HG02970 (cell line): Measurements from ENCODE around the gene SUPT3H.

Experiments
- ATAC-seq: cut with Tn5 transposase; IDR thresholded peaks from one replicate; pipeline ENCODE4 v1.9.1; 2021; ENCODE audit warnings: mild to moderate bottlenecking, moderate library complexity, moderate number of reproducible peaks; ENCODE audit not compliant: unreplicated experiment, low FRiP score

SUPT3H gene

GRCh38 chr6:45132059-45132458 is 245.7 kb downstream of the SUPT3H start:
- ATAC-seq = no peak

- no peak for ATAC-seq
These were observed 248.7 kb downstream of the SUPT3H start for GRCh38 chr6:45129051-45129450.

GRCh38 chr6:45127185-45127584 is 250.5 kb downstream of the SUPT3H start:
- no peak for ATAC-seq

GRCh38 chr6:45126033-45126432 is 251.7 kb downstream of the SUPT3H start:
- no peak for ATAC-seq

- no peak for ATAC-seq
These were observed 254.7 kb downstream of the SUPT3H start for GRCh38 chr6:45123023-45123422.

- ATAC-seq = no peak
These were observed 259.0 kb downstream of the SUPT3H start for GRCh38 chr6:45118754-45119153.

- no peak for ATAC-seq
These were observed 260.9 kb downstream of the SUPT3H start for GRCh38 chr6:45116714-45117410.

GRCh38 chr6:45115696-45116095 is 262.0 kb downstream of the SUPT3H start:
- no peak for ATAC-seq

GRCh38 chr6:45112711-45113110 is 265.0 kb downstream of the SUPT3H start:
- no peak for ATAC-seq

GRCh38 chr6:45109551-45109950 is 268.2 kb downstream of the SUPT3H start:
- ATAC-seq = no peak

- no peak for ATAC-seq
These were observed 272.4 kb downstream of the SUPT3H start for GRCh38 chr6:45105170-45105820.

- ATAC-seq = no peak
These were observed 273.3 kb downstream of the SUPT3H start for GRCh38 chr6:45104429-45104828.

- ATAC-seq = no peak
These were observed 279.5 kb downstream of the SUPT3H start for GRCh38 chr6:45098256-45098655.

GRCh38 chr6:45094831-45095230 is 282.9 kb downstream of the SUPT3H start:
- ATAC-seq = no peak

- ATAC-seq = no peak
These were observed 285.6 kb downstream of the SUPT3H start for GRCh38 chr6:45092135-45092534.

- no peak for ATAC-seq
These were observed 291.2 kb downstream of the SUPT3H start for GRCh38 chr6:45086360-45087084.

- no peak for ATAC-seq
These were observed 293.5 kb downstream of the SUPT3H start for GRCh38 chr6:45084257-45084656.

GRCh38 chr6:45082091-45082490 is 295.6 kb downstream of the SUPT3H start:
- ATAC-seq = no peak

GRCh38 chr6:45081634-45082033 is 296.1 kb downstream of the SUPT3H start:
- ATAC-seq = no peak

GRCh38 chr6:45078432-45078831 is 299.3 kb downstream of the SUPT3H start:
- no peak for ATAC-seq

- no peak for ATAC-seq
These were observed 301.4 kb downstream of the SUPT3H start for GRCh38 chr6:45076217-45076930.
